ENCODE data around the gene PRXL2A.
"Not testable (repeated sequence)": the region's sequence is repeated elsewhere in the genome, so short reads cannot be mapped to it uniquely, and the experiment has no call there.

The PRXL2A gene

GRCh38 chr10:80414142-80414895, 6.0 kb downstream of the PRXL2A start:
- Histone ChIP-seq H3K9me3 (ENCODE audit: low read length) (no peaks in the 10 kb centered on the region), H2AFZ (ENCODE audit: low read depth, low read length) (no peak overlapping the region), H3K27me3 (ENCODE audit: insufficient read depth, low read length) (no peaks in the 10 kb centered on the region), H3K36me3 (ENCODE audit: insufficient read depth, low read length) (peaks cover 5% of the 10 kb centered on the region), H3K4me1 (ENCODE audit: insufficient read depth, low read length) (peaks cover 24% of the 10 kb centered on the region), H3K4me3 (ENCODE audit: low read length) (no peak overlapping the region)

- peaks cover 11% of the 10 kb centered on the region for H3K4me1 ChIP-seq (ENCODE audit: insufficient read depth, low read length)
- no peaks in the 10 kb centered on the region for H3K9me3 ChIP-seq (ENCODE audit: low read length)
- no peaks in the 10 kb centered on the region for H3K27me3 ChIP-seq (ENCODE audit: insufficient read depth, low read length)
- H2AFZ ChIP-seq (ENCODE audit: low read depth, low read length) = no peak overlapping the region
- H3K4me3 ChIP-seq (ENCODE audit: low read length) = no peak overlapping the region
- H3K36me3 ChIP-seq (ENCODE audit: insufficient read depth, low read length) = peaks cover 9% of the 10 kb centered on the region
Measured at GRCh38 chr10:80415734-80416478, 7.6 kb downstream of the PRXL2A start.

GRCh38 chr10:80416479-80417098, 8.2 kb downstream of the PRXL2A start:
- Histone ChIP-seq H3K36me3 (ENCODE audit: insufficient read depth, low read length) (peaks cover 10% of the 10 kb centered on the region), H3K27me3 (ENCODE audit: insufficient read depth, low read length) (no peaks in the 10 kb centered on the region), H2AFZ (ENCODE audit: low read depth, low read length) (no peak overlapping the region), H3K9me3 (ENCODE audit: low read length) (no peaks in the 10 kb centered on the region), H3K4me1 (ENCODE audit: insufficient read depth, low read length) (peaks cover 11% of the 10 kb centered on the region), H3K4me3 (ENCODE audit: low read length) (no peak overlapping the region)

GRCh38 chr10:80417256-80417655, 8.9 kb downstream of the PRXL2A start:
- peaks cover 17% of the 10 kb centered on the region for H3K36me3 ChIP-seq (ENCODE audit: insufficient read depth, low read length)
- H2AFZ ChIP-seq (ENCODE audit: low read depth, low read length); H3K9me3 ChIP-seq (ENCODE audit: low read length); H3K27me3 ChIP-seq (ENCODE audit: insufficient read depth, low read length); H3K4me3 ChIP-seq (ENCODE audit: low read length): not testable (repeated sequence)
- peaks cover 11% of the 10 kb centered on the region for H3K4me1 ChIP-seq (ENCODE audit: insufficient read depth, low read length)

GRCh38 chr10:80421050-80421706, 12.8 kb downstream of the PRXL2A start:
- H3K9me3 ChIP-seq (ENCODE audit: low read length) = no peaks in the 10 kb centered on the region
- peaks cover 6% of the 10 kb centered on the region for H3K4me1 ChIP-seq (ENCODE audit: insufficient read depth, low read length)
- H3K4me3 ChIP-seq (ENCODE audit: low read length) = no peak overlapping the region
- no peaks in the 10 kb centered on the region for H3K27me3 ChIP-seq (ENCODE audit: insufficient read depth, low read length)
- H2AFZ ChIP-seq (ENCODE audit: low read depth, low read length) = no peak overlapping the region
- peaks cover 48% of the 10 kb centered on the region for H3K36me3 ChIP-seq (ENCODE audit: insufficient read depth, low read length)

GRCh38 chr10:80421707-80422536, 13.6 kb downstream of the PRXL2A start:
- H3K4me1 ChIP-seq (ENCODE audit: insufficient read depth, low read length) = no peaks in the 10 kb centered on the region
- H3K4me3 ChIP-seq (ENCODE audit: low read length) = no peak overlapping the region
- no peak overlapping the region for H2AFZ ChIP-seq (ENCODE audit: low read depth, low read length)
- no peaks in the 10 kb centered on the region for H3K27me3 ChIP-seq (ENCODE audit: insufficient read depth, low read length)
- peaks cover 55% of the 10 kb centered on the region for H3K36me3 ChIP-seq (ENCODE audit: insufficient read depth, low read length)
- H3K9me3 ChIP-seq (ENCODE audit: low read length) = no peaks in the 10 kb centered on the region

- peaks cover 71% of the 10 kb centered on the region for H3K36me3 ChIP-seq (ENCODE audit: insufficient read depth, low read length)
Measured at GRCh38 chr10:80425901-80426300, 17.6 kb downstream of the PRXL2A start.

GRCh38 chr10:80427541-80427940, 19.2 kb downstream of the PRXL2A start:
- Histone ChIP-seq H3K4me1 (ENCODE audit: insufficient read depth, low read length) (no peaks in the 10 kb centered on the region), H3K27me3 (ENCODE audit: insufficient read depth, low read length) (no peaks in the 10 kb centered on the region), H3K36me3 (ENCODE audit: insufficient read depth, low read length) (peaks cover 66% of the 10 kb centered on the region)

More at GRCh38 chr10:80425901-80426300, 17.6 kb downstream of the PRXL2A start:
- no peaks in the 10 kb centered on the region for H3K4me1 ChIP-seq (ENCODE audit: insufficient read depth, low read length)
- H3K27me3 ChIP-seq (ENCODE audit: insufficient read depth, low read length) = no peaks in the 10 kb centered on the region
- H2AFZ ChIP-seq (ENCODE audit: low read depth, low read length) = no peak overlapping the region
- no peak overlapping the region for H3K4me3 ChIP-seq (ENCODE audit: low read length)
- H3K9me3 ChIP-seq (ENCODE audit: low read length) = no peaks in the 10 kb centered on the region

GRCh38 chr10:80429521-80429973, 21.2 kb downstream of the PRXL2A start:
- no peak overlapping the region for H3K4me3 ChIP-seq (ENCODE audit: low read length)
- no peaks in the 10 kb centered on the region for H3K9me3 ChIP-seq (ENCODE audit: low read length)
- H2AFZ ChIP-seq (ENCODE audit: low read depth, low read length) = no peak overlapping the region
- no peaks in the 10 kb centered on the region for H3K27me3 ChIP-seq (ENCODE audit: insufficient read depth, low read length)
- no peaks in the 10 kb centered on the region for H3K4me1 ChIP-seq (ENCODE audit: insufficient read depth, low read length)
- peaks cover 57% of the 10 kb centered on the region for H3K36me3 ChIP-seq (ENCODE audit: insufficient read depth, low read length)

More at GRCh38 chr10:80427541-80427940, 19.2 kb downstream of the PRXL2A start:
- Histone ChIP-seq H3K9me3 (ENCODE audit: low read length) (no peaks in the 10 kb centered on the region), H3K4me3 (ENCODE audit: low read length) (no peak overlapping the region), H2AFZ (ENCODE audit: low read depth, low read length) (no peak overlapping the region)

- H3K4me3 ChIP-seq (ENCODE audit: low read length) = no peak overlapping the region
- H3K4me1 ChIP-seq (ENCODE audit: insufficient read depth, low read length) = no peaks in the 10 kb centered on the region
- no peaks in the 10 kb centered on the region for H3K27me3 ChIP-seq (ENCODE audit: insufficient read depth, low read length)
- peaks cover 25% of the 10 kb centered on the region for H3K36me3 ChIP-seq (ENCODE audit: insufficient read depth, low read length)
- H2AFZ ChIP-seq (ENCODE audit: low read depth, low read length) = no peak overlapping the region
- H3K9me3 ChIP-seq (ENCODE audit: low read length) = no peaks in the 10 kb centered on the region
Measured at GRCh38 chr10:80433134-80433533, 24.8 kb downstream of the PRXL2A start.

- Histone ChIP-seq H3K4me1 (ENCODE audit: insufficient read depth, low read length) (no peaks in the 10 kb centered on the region), H3K36me3 (ENCODE audit: insufficient read depth, low read length) (peaks cover 13% of the 10 kb centered on the region), H3K4me3 (ENCODE audit: low read length) (no peak overlapping the region), H3K27me3 (ENCODE audit: insufficient read depth, low read length) (no peaks in the 10 kb centered on the region), H2AFZ (ENCODE audit: low read depth, low read length) (no peak overlapping the region), H3K9me3 (ENCODE audit: low read length) (no peaks in the 10 kb centered on the region)
Measured at GRCh38 chr10:80436446-80437098, 28.2 kb downstream of the PRXL2A start.

GRCh38 chr10:80437227-80437626, 28.9 kb downstream of the PRXL2A start:
- no peak overlapping the region for H2AFZ ChIP-seq (ENCODE audit: low read depth, low read length)
- peaks cover 6% of the 10 kb centered on the region for H3K36me3 ChIP-seq (ENCODE audit: insufficient read depth, low read length)
- no peak overlapping the region for H3K4me3 ChIP-seq (ENCODE audit: low read length)
- H3K4me1 ChIP-seq (ENCODE audit: insufficient read depth, low read length) = no peaks in the 10 kb centered on the region
- no peaks in the 10 kb centered on the region for H3K9me3 ChIP-seq (ENCODE audit: low read length)
- no peaks in the 10 kb centered on the region for H3K27me3 ChIP-seq (ENCODE audit: insufficient read depth, low read length)
